GM18868 (cell line): Measurements from ENCODE around the gene ARF5.

Experiments used
- ATAC-seq: cut with Tn5 transposase; IDR thresholded peaks from one replicate; pipeline ENCODE4 v1.9.1; 2021; ENCODE audit warnings: mild to moderate bottlenecking, moderate library complexity; ENCODE audit not compliant: unreplicated experiment

Gene ARF5

GRCh38 chr7:127632276-127632910 is 44.2 kb downstream of the ARF5 start:
- no peak for ATAC-seq

GRCh38 chr7:127635659-127636285 is 47.6 kb downstream of the ARF5 start:
- ATAC-seq: peak; percentile 59

- no peak for ATAC-seq
These were observed 50.0 kb downstream of the ARF5 start for GRCh38 chr7:127638197-127638596.
